Breast epithelium (tissue), 4 donors: Measurements from ENCODE around the gene THAP5. TPM values are rescaled to one million over a fixed set of nuclear protein-coding genes. Genes with fewer than 3 reads are reported as not detected.

ENCODE experiments used
- DNase-seq, 2 donors: peaks; one replicate each; pipeline ENCODE4 v3.0.0-alpha.2; 2019; ENCODE audit warnings: low spot score in 2 of 2
- H3K27ac ChIP-seq, 2 donors: fragments of 200-600 bp; sonication (generic) in 1 of 2; one replicate each; pipeline ENCODE4 v1.5.1; 2016 to 2019; ENCODE audit warnings: mild to moderate bottlenecking in 1 of 2
- H3K27me3 ChIP-seq, 2 donors: fragments of 200-600 bp; sonication (generic) in 1 of 2; one replicate each; pipeline versions ENCODE4 v1.5.1 to v1.6.0; 2017 to 2019; ENCODE audit warnings: control low read depth in 1 of 2, mild to moderate bottlenecking in 1 of 2
- H3K36me3 ChIP-seq: fragments of 200-600 bp; one replicate; pipeline ENCODE4 v1.5.1; 2019
- H3K4me1 ChIP-seq, 2 donors: fragments of 200-600 bp; sonication (generic); one replicate each; pipeline ENCODE4 v1.5.1; 2016 to 2019; ENCODE audit warnings: control low read depth in 1 of 2
- H3K4me3 ChIP-seq, 3 donors: fragments of 200-600 bp; sonication (generic); 1 replicate in 2 of 3; 2 replicates in 1 of 3; pipeline ENCODE4 v1.5.1; 2016 to 2019; ENCODE audit warnings: mild to moderate bottlenecking in 3 of 3, moderate library complexity in 2 of 3
- H3K9me3 ChIP-seq, 2 donors: fragments of 200-600 bp; sonication (generic) in 1 of 2; one replicate each; pipeline ENCODE4 v1.5.1; 2016 to 2019; ENCODE audit warnings: control low read depth in 1 of 2
- CTCF ChIP-seq, 3 donors: fragments of 450-650 bp; IDR thresholded peaks; one replicate each; pipeline ENCODE4 v1.5.1; 2016 to 2017; ENCODE audit warnings: antibody characterized with exemption in 3 of 3, mild to moderate bottlenecking in 3 of 3, moderate library complexity in 3 of 3
- POLR2A ChIP-seq: fragments of 450-650 bp; IDR thresholded peaks from one replicate; pipeline ENCODE4 v1.6.1; 2016; ENCODE audit warnings: antibody characterized with exemption, mild to moderate bottlenecking, moderate library complexity
- POLR2AphosphoS5 ChIP-seq, 3 donors: sonication (generic); formaldehyde crosslinking; IDR thresholded peaks; one replicate each; pipeline ENCODE4 v1.6.1; 2017; ENCODE audit warnings: antibody characterized with exemption in 3 of 3
- intact Hi-C: fragments of 100-400 bp; cut with DNase I; formaldehyde crosslinking; loops from one replicate; pipeline ENCODE4 v1.15.1; 2023; ENCODE audit warnings: low total_unique reads
- total RNA-seq, 3 donors: library from RNA; depleted of rRNA; stranded (reverse); fragments of >200 nt; gene quantifications; one replicate each; pipeline ENCODE4 v1.1.0, GENCODE V29; 2016

The THAP5 gene
- total RNA-seq, 3 donors from 2014 or later, result 19.4 to 35.6 (median 24.6) TPM

- Histone ChIP-seq H3K9me3 (no peaks in the 10 kb centered on the region), H3K27ac (no peak overlapping the region), H3K4me1 (no peaks in the 10 kb centered on the region), H3K27me3 (no peaks in the 10 kb centered on the region), H3K36me3 (no peaks in the 10 kb centered on the region), H3K4me3 (no peak overlapping the region)
- intact Hi-C loops, result no loop called here
- DNase-seq, result no peak
- TF ChIP-seq CTCF (IDR thresholded peaks at IDR 0.05) (no peak), POLR2AphosphoS5 (IDR thresholded peaks at IDR 0.05) (no peak), POLR2A (no peak)
Measured at GRCh38 chr7:108598914-108599580, 29.5 kb upstream of the THAP5 start.

- no peaks in the 10 kb centered on the region for H3K4me1 ChIP-seq
- TF ChIP-seq CTCF (IDR thresholded peaks at IDR 0.05) (no peak), POLR2AphosphoS5 (IDR thresholded peaks at IDR 0.05) (no peak), POLR2A (no peak)
- H3K27me3 ChIP-seq, result no peaks in the 10 kb centered on the region
- H3K9me3 ChIP-seq, result no peaks in the 10 kb centered on the region
- no peak overlapping the region for H3K4me3 ChIP-seq
- H3K36me3 ChIP-seq, result no peaks in the 10 kb centered on the region
- intact Hi-C loops, result no loop called here
- no peak overlapping the region for H3K27ac ChIP-seq
- no peak for DNase-seq
Measured at GRCh38 chr7:108598153-108598552, 28.6 kb upstream of the THAP5 start.

DNA sequence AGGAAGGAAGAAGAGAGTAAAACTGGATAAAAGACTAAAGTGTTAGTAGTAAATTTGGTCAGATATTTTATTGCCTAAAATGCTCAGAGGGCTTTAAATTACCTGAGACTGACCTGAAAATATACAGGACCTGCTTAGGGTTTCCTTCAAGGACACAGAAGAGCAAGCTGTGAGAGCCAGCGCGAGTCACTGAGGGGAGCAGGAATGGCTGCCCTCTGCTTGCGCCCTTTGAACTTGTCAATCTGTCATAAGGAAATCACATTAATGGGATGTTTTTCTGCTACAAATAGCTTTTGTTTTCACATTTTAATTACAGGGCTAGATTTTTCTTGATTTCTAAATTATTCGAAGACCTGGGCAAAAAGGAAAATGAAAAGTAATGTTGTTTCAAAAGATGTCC is 27.1 kb upstream of the THAP5 start:
- intact Hi-C loops, result no loop called here

DNA sequence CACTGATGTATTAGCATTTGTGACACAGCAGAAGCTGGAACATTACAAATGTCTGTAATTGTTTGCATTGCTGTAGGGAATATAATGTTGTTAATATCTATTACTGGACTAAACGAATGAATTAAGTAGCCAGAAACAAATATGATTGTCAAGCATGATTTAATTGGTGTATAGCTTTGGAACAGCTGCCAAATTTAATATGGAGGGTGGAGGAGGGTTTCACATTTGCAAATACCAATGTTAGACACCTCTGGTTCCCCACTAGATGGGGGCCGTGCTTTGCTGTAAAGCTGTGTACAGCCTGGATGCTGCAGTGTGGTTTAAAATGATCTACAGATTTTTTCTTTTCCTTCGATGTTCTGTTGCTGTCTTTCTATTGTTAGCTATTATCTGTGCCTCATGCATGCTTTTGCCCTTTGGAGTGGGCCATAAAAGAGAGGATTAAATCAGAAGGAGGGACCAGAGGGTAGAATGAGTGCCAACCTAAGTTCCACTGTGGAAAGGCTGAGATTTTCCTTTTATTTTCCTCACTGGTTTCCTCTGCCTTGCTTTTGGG is 23.2 kb upstream of the THAP5 start:
- no peak for DNase-seq
- Histone ChIP-seq H3K27me3 (no peaks in the 10 kb centered on the region), H3K9me3 (no peaks in the 10 kb centered on the region), H3K27ac (no peak overlapping the region), H3K4me1 (no peaks in the 10 kb centered on the region), H3K4me3 (no peak overlapping the region), H3K36me3 (no peaks in the 10 kb centered on the region)
- TF ChIP-seq POLR2AphosphoS5 (IDR thresholded peaks at IDR 0.05) (no peak), POLR2A (no peak), CTCF (IDR thresholded peaks at IDR 0.05) (peak in 1 of 3 donors; percentile 20)
- intact Hi-C loops, result no loop called here

More for the DNA sequence above, 27.1 kb upstream of the THAP5 start:
- no peak for DNase-seq
- Histone ChIP-seq H3K27ac (no peak overlapping the region), H3K27me3 (no peaks in the 10 kb centered on the region), H3K9me3 (no peaks in the 10 kb centered on the region), H3K4me1 (no peaks in the 10 kb centered on the region), H3K4me3 (no peak overlapping the region), H3K36me3 (no peaks in the 10 kb centered on the region)
- TF ChIP-seq CTCF (IDR thresholded peaks at IDR 0.05), result no peak
- no peak for TF ChIP-seq POLR2A
- no peak for TF ChIP-seq POLR2AphosphoS5 (IDR thresholded peaks at IDR 0.05)

- TF ChIP-seq POLR2A (no peak), CTCF (IDR thresholded peaks at IDR 0.05) (no peak), POLR2AphosphoS5 (IDR thresholded peaks at IDR 0.05) (no peak)
- intact Hi-C loops, result no loop called here
- Histone ChIP-seq H3K36me3 (no peaks in the 10 kb centered on the region), H3K4me1 (no peaks in the 10 kb centered on the region), H3K4me3 (no peak overlapping the region), H3K27me3 (no peaks in the 10 kb centered on the region), H3K27ac (no peak overlapping the region), H3K9me3 (no peaks in the 10 kb centered on the region)
- DNase-seq, result no peak
Measured at GRCh38 chr7:108590606-108591005, 21.1 kb upstream of the THAP5 start.
